ENCODE data around the gene KLK4.

DNA sequence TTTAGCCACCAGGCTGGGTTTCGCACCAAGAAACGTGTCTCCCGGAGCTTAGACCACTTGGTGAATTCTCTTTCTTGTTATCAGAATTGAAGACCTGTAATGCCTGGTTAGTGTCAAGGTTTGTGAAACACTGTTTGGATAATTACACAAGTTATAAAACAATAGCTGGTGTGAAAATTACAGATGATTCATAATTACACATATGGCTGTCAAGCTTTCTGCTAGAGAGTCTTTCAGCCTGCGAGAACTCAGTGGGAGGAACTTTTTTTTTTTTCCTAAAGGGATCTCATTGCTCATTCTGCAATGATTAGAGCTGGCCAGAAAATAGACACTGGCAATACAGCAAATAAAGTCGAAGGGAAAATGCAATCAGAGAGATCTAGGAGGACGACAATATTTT lies 13.4 kb upstream of the KLK4 start:
- TF ChIP-seq TAF1 (IDR thresholded peaks at IDR 0.05; ENCODE audit: low read depth, low read length): no peak
- TF ChIP-seq POLR2AphosphoS5 (IDR thresholded peaks at IDR 0.05; ENCODE audit: low read depth, low read length): no peak
- TF ChIP-seq POLR2A (IDR thresholded peaks at IDR 0.05; ENCODE audit: low read depth, low read length): no peak
